Vagina (tissue), 2 donors: Measurements from ENCODE around the gene RNF114.

Experiments used
- POLR2A ChIP-seq, 2 donors: fragments of 450-650 bp; IDR thresholded peaks; one replicate each; pipeline ENCODE4 v1.6.1; 2017; ENCODE audit warnings: antibody characterized with exemption in 2 of 2, mild to moderate bottlenecking in 2 of 2, moderate library complexity in 2 of 2
- TF ChIP-seq, protein P1 (sequence below), 3 experiments: fragments of 450-650 bp in 2 of 3; fragments of 200-600 bp in 1 of 3; sonication (generic) in 1 of 3; IDR thresholded peaks; one replicate each; pipeline ENCODE4 v1.5.1; 2017 to 2019; ENCODE audit warnings: antibody characterized with exemption in 3 of 3, mild to moderate bottlenecking in 2 of 3, moderate library complexity in 2 of 3

DNA sequence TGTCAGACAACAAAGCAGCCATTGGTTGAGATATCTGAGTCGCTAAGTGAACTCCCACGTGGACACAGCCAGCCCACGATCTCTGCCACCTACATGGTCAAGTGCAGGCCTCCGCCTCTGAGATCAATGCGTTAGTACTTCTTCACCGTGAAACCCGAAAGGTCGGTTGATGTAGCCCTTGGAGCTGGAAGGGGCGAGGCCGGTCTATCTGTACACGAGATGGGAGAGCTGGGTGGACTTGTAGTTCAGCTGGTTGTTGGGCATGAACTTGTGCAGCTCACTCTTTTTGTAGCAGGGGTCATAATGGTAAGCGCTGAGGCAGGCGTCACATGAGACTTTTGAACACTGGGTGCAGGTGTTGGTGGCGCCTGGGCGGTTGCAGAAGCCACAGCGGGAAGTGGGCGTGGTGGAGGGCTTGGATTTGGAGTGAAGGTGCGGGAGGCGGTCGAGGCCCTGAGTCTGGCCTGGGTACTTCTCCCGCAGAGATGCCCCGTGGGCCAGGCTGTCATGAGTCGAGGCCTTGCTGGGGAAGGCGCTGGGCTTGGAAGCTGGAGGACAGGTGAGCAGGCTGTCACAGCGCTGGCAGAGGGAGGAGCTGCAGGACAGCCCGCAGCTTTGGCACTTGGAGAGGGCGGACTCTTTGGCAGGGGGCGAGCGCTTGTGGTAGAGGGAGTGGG is 30.6 kb upstream of the RNF114 start:
- TF ChIP-seq, protein P1, sequence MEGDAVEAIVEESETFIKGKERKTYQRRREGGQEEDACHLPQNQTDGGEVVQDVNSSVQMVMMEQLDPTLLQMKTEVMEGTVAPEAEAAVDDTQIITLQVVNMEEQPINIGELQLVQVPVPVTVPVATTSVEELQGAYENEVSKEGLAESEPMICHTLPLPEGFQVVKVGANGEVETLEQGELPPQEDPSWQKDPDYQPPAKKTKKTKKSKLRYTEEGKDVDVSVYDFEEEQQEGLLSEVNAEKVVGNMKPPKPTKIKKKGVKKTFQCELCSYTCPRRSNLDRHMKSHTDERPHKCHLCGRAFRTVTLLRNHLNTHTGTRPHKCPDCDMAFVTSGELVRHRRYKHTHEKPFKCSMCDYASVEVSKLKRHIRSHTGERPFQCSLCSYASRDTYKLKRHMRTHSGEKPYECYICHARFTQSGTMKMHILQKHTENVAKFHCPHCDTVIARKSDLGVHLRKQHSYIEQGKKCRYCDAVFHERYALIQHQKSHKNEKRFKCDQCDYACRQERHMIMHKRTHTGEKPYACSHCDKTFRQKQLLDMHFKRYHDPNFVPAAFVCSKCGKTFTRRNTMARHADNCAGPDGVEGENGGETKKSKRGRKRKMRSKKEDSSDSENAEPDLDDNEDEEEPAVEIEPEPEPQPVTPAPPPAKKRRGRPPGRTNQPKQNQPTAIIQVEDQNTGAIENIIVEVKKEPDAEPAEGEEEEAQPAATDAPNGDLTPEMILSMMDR (IDR thresholded peaks at IDR 0.05) = no peak
- no peak for TF ChIP-seq POLR2A (IDR thresholded peaks at IDR 0.05)
